Measurements from ENCODE around the gene SMAD3.

SMAD3 gene

GRCh38 chr15:67097424-67097823 is 32.0 kb downstream of the SMAD3 start (continued):
- TF ChIP-seq ZNF223 (tag by site-specific recombination; IDR thresholded peaks at IDR 0.05) (no peak), ZNF610 (tag by site-specific recombination; IDR thresholded peaks at IDR 0.05; ENCODE audit: borderline replicate concordance) (no peak), ZNF580 (tag by site-specific recombination; IDR thresholded peaks at IDR 0.05) (0 out of 2 replicates have a peak, but pooled peaks have one; percentile 39)
- TF ChIP-seq, protein P1, sequence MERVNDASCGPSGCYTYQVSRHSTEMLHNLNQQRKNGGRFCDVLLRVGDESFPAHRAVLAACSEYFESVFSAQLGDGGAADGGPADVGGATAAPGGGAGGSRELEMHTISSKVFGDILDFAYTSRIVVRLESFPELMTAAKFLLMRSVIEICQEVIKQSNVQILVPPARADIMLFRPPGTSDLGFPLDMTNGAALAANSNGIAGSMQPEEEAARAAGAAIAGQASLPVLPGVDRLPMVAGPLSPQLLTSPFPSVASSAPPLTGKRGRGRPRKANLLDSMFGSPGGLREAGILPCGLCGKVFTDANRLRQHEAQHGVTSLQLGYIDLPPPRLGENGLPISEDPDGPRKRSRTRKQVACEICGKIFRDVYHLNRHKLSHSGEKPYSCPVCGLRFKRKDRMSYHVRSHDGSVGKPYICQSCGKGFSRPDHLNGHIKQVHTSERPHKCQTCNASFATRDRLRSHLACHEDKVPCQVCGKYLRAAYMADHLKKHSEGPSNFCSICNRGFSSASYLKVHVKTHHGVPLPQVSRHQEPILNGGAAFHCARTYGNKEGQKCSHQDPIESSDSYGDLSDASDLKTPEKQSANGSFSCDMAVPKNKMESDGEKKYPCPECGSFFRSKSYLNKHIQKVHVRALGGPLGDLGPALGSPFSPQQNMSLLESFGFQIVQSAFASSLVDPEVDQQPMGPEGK (tag by site-specific recombination; IDR thresholded peaks at IDR 0.05), result 0 out of 2 replicates have a peak, but pooled peaks have one; percentile 7
- TF ChIP-seq, protein P2, sequence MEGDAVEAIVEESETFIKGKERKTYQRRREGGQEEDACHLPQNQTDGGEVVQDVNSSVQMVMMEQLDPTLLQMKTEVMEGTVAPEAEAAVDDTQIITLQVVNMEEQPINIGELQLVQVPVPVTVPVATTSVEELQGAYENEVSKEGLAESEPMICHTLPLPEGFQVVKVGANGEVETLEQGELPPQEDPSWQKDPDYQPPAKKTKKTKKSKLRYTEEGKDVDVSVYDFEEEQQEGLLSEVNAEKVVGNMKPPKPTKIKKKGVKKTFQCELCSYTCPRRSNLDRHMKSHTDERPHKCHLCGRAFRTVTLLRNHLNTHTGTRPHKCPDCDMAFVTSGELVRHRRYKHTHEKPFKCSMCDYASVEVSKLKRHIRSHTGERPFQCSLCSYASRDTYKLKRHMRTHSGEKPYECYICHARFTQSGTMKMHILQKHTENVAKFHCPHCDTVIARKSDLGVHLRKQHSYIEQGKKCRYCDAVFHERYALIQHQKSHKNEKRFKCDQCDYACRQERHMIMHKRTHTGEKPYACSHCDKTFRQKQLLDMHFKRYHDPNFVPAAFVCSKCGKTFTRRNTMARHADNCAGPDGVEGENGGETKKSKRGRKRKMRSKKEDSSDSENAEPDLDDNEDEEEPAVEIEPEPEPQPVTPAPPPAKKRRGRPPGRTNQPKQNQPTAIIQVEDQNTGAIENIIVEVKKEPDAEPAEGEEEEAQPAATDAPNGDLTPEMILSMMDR (tag by site-specific recombination; IDR thresholded peaks at IDR 0.05), result no peak

- ChIA-PET POLR2A (interaction anchor here (1.1 kb wide), 1 partner anchor 99 kb away, joined by 7 read pairs; no protein-coding TSS in a partner anchor), CTCF (interaction anchor here (0.5 to 0.7 kb wide), 2 partner anchors 21 to 152 kb away, joined by 3 read pairs; no protein-coding TSS in a partner anchor)
- H3K4me1 ChIP-seq (ENCODE audit: control insufficient read depth, insufficient read depth, low read length), result no peaks in the 10 kb centered on the region; the same call in 1 of the 2 replicates
- H3K9me3 ChIP-seq (ENCODE audit: control insufficient read depth, insufficient read depth, low read depth, low read length), result no peaks in the 10 kb centered on the region
- no peak overlapping the region for H3K4me3 ChIP-seq (ENCODE audit: low read depth, low read length)
- TF ChIP-seq WT1 (tag by site-specific recombination; IDR thresholded peaks at IDR 0.05), result no peak
- TF ChIP-seq ZXDB (tag by site-specific recombination; IDR thresholded peaks at IDR 0.05), result peak; percentile 73; the same call in 1 of the 2 replicates
- TF ChIP-seq OSR2 (tag by site-specific recombination; IDR thresholded peaks at IDR 0.05), result peak; percentile 88
- peak; percentile 36; the same call in 1 of the 2 replicates for TF ChIP-seq KLF1 (tag by site-specific recombination; IDR thresholded peaks at IDR 0.05)
- TF ChIP-seq ZNF600 (tag by site-specific recombination; IDR thresholded peaks at IDR 0.05), result peak; percentile 89
- peak; percentile 22; the same call in 1 of the 2 replicates for TF ChIP-seq ZNF692 (tag by site-specific recombination; IDR thresholded peaks at IDR 0.05)
- TF ChIP-seq ZFP69B (tag by site-specific recombination; IDR thresholded peaks at IDR 0.05), result 0 out of 2 replicates have a peak, but pooled peaks have one; percentile 16
- TF ChIP-seq ZNF792 (tag by site-specific recombination; IDR thresholded peaks at IDR 0.05), result no peak
- TF ChIP-seq ZIC2 (tag by site-specific recombination; IDR thresholded peaks at IDR 0.05), result peak; percentile 40
- TF ChIP-seq ZNF777 (tag by site-specific recombination; IDR thresholded peaks at IDR 0.05; ENCODE audit: borderline replicate concordance), result no peak
- peaks cover 0 to 32% of the 10 kb centered on the region in 2 experiments; a peak in 1 of 3 replicates for H3K36me3 ChIP-seq (ENCODE audit: control insufficient read depth in 2 of 2, insufficient read depth in 1 of 2, low read length in 2 of 2)
- H3K27ac ChIP-seq (ENCODE audit: extremely low read depth, low read depth, low read length), result no peak overlapping the region
These were observed 32.7 kb downstream of the SMAD3 start for GRCh38 chr15:67097930-67098740.

DNA sequence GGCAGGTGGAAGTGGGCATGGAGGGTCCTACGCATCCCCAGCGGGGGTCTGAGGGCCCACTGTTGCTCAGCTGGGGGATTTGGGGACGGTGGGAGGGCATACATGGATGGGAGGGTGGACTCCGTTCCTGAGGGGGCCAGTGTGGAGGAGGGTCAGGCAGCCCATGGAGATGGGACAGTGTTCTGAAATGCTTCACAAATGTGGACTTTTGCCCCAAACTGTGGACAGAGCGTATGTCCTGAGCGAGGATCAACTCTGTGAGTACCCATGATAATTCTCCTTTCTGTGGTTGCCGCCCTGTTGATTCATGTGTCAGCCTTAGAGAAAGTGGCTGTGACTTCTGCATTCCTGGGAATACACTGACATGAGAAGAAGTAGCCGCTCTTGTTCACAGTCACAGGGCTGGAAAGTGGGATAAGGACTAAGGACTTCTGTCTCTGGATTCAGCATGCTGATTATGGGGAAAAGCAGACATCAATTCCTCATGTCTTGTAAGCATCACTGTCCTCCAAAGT is 33.4 kb downstream of the SMAD3 start:
- Histone ChIP-seq H3K4me1 (ENCODE audit: control insufficient read depth, insufficient read depth, low read length) (peaks cover 2% of the 10 kb centered on the region; the same call in 1 of the 2 replicates), H3K4me3 (ENCODE audit: low read depth, low read length) (no peak overlapping the region), H3K9me3 (ENCODE audit: control insufficient read depth, insufficient read depth, low read depth, low read length) (no peaks in the 10 kb centered on the region), H3K36me3 (ENCODE audit: control insufficient read depth in 2 of 2, insufficient read depth in 1 of 2, low read length in 2 of 2) (peaks cover 0 to 25% of the 10 kb centered on the region in 2 experiments; a peak in 1 of 3 replicates), H3K27ac (ENCODE audit: extremely low read depth, low read depth, low read length) (no peak overlapping the region)
- CTCF ChIA-PET, result interaction anchor here (0.7 kb wide), 1 partner anchor 22 kb away, joined by 3 read pairs; no protein-coding TSS in a partner anchor
- POLR2A ChIA-PET, result interaction anchor here (1.1 kb wide), 1 partner anchor 98 kb away, joined by 7 read pairs; no protein-coding TSS in a partner anchor
- TF ChIP-seq ZBTB20 (tag by site-specific recombination; IDR thresholded peaks at IDR 0.05) (peak; percentile 57), ZNF433 (tag by site-specific recombination; IDR thresholded peaks at IDR 0.05; ENCODE audit: low read depth) (no peak), SCRT2 (tag by site-specific recombination; IDR thresholded peaks at IDR 0.05) (peak; percentile 67; the same call in 1 of the 2 replicates), ZBTB17 (tag by site-specific recombination; IDR thresholded peaks at IDR 0.05) (peak; percentile 54; the same call in 1 of the 2 replicates)
